Fibroblast of villous mesenchyme (primary cell): ENCODE measurements around the gene DAGLB. TPM values are rescaled to one million over a fixed set of nuclear protein-coding genes. Genes with fewer than 3 reads are reported as not detected.

Experiments used
- DNase-seq: peaks from one replicate; pipeline ENCODE4 v3.0.0-alpha.2; 2010; ENCODE audit warnings: low read depth
- H3K4me3 ChIP-seq: 2 replicates; pipeline ENCODE4 v1.5.1; 2011; ENCODE audit warnings: low read depth, mild to moderate bottlenecking, low read length
- total RNA-seq: library from RNA; depleted of rRNA; stranded (reverse); fragments of >200 nt; gene quantifications from 2 replicates; pipeline ENCODE4 v1.2.3, GENCODE V29; 2012
- TF ChIP-seq, protein P1 (sequence below): IDR thresholded peaks from 2 replicates; pipeline ENCODE4 v1.5.1; 2012; ENCODE audit warnings: low read depth, mild to moderate bottlenecking, low read length; ENCODE audit not compliant: insufficient read depth

Gene DAGLB
- total RNA-seq, 1 donor = 29.4 TPM

- DNase-seq = peak; percentile 83
- TF ChIP-seq, protein P1, sequence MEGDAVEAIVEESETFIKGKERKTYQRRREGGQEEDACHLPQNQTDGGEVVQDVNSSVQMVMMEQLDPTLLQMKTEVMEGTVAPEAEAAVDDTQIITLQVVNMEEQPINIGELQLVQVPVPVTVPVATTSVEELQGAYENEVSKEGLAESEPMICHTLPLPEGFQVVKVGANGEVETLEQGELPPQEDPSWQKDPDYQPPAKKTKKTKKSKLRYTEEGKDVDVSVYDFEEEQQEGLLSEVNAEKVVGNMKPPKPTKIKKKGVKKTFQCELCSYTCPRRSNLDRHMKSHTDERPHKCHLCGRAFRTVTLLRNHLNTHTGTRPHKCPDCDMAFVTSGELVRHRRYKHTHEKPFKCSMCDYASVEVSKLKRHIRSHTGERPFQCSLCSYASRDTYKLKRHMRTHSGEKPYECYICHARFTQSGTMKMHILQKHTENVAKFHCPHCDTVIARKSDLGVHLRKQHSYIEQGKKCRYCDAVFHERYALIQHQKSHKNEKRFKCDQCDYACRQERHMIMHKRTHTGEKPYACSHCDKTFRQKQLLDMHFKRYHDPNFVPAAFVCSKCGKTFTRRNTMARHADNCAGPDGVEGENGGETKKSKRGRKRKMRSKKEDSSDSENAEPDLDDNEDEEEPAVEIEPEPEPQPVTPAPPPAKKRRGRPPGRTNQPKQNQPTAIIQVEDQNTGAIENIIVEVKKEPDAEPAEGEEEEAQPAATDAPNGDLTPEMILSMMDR = no peak
Observed at GRCh38 chr7:6446838-6447580, 745 bp downstream of the DAGLB start.

GRCh38 chr7:6444516-6445269, 3.1 kb downstream of the DAGLB start:
- no peak overlapping the region for H3K4me3 ChIP-seq
- TF ChIP-seq, protein P1 = no peak
- peak; percentile 20 for DNase-seq

More at GRCh38 chr7:6446838-6447580, 745 bp downstream of the DAGLB start:
- peak overlapping the region; percentile 91 for H3K4me3 ChIP-seq

DNA sequence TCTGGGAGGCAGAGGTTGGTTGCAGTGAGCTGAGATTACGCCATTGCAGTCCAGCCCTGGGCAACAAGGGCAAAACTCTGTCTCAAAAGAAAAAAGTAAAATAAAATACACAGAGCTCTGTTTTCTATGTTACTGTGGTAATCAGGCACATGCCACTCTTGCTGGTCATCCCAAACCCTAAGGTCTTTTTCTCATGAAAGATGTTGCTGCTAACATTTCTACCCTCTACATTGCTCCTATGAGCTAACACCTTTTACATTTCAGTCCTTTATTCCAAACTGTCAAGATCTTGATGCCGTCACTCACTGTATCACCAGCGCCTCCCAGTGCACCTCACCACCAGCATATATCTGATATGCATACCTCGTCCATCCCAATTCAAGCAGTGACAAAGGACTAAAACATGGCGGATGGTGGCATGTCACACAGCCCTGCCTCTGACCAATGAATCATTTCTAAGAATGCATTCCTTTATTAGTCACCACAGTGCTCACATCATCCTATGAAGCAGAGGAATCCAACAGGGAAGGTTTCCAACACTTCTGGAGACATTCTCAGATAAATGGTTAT, 4.3 kb downstream of the DAGLB start:
- TF ChIP-seq, protein P1 = no peak
- peak; percentile 80 for DNase-seq
- H3K4me3 ChIP-seq = no peak overlapping the region

DNA sequence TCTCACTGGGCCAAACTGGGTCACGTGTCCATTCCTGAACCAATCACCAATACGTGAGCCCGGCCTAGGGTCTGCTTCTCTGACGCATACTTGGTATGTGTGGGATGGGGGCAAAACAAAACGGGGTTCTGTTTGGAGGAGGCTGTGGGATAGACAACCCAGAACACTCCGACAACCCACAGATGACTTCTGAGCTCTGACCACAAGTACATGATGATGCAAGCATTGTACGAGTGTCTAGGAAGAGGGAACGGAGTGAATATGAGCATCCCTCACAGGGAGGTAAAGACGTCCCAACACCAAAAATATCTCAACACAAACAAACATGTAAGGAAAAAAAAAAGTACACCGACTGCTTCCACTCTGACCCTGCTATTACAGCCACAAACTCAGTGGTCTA, 5.6 kb downstream of the DAGLB start:
- H3K4me3 ChIP-seq = no peak overlapping the region
- DNase-seq = peak; percentile 74
- TF ChIP-seq, protein P1 = no peak

DNA sequence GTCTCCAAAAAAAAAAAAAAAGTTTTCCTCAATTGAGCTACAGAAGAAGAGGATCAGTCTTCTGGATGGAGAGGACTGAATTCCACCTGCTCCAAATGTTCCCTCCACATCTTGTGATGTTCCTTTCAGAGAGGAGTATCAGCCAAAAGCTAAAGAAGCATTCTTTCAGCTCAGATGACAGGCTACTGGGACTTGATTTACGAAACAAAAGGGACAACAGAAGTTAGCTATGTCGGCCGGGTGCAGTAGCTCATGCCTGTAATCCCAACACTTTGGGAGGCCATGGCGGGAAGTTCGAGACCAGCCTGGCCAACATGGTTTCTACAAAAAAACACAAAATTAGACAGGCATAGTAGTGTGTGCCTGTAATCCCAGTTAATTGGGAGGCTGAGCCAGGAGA, 7.4 kb downstream of the DAGLB start:
- H3K4me3 ChIP-seq = no peak overlapping the region
- DNase-seq = no peak
- TF ChIP-seq, protein P1 = no peak

- DNase-seq = no peak
- no peak overlapping the region for H3K4me3 ChIP-seq
- TF ChIP-seq, protein P1 = no peak
Observed at GRCh38 chr7:6438427-6438826, 9.3 kb downstream of the DAGLB start.
